H1 (cell line): Measurements from ENCODE around the gene ADTRP. TPM values are rescaled to one million over a fixed set of nuclear protein-coding genes. Genes with fewer than 3 reads are reported as not detected.

Experiments used
- CTCF ChIA-PET: fragments of 300-600 bp; sonication (Branson Sonifier 250); formaldehyde crosslinking; loops from one replicate; lab custom pipeline; 2021; ENCODE audit not compliant: partially characterized antibody; lab: Charles Lee
- POLR2A ChIA-PET: fragments of 300-600 bp; sonication (Branson Sonifier 250); formaldehyde crosslinking; loops from one replicate; lab custom pipeline; 2021; ENCODE audit warnings: inconsistent platforms; ENCODE audit not compliant: partially characterized antibody; lab: Charles Lee
- DNase-seq, 2 experiments: peaks; one replicate each; pipeline versions ENCODE4 v3.0.0 to v3.0.0-alpha.2; 2010 to 2022; ENCODE audit warnings: low spot score in 2 of 2, low read depth in 1 of 2, mixed read lengths in 1 of 2
- FAIRE-seq: peaks from 2 replicates; lab custom pipeline; 2011; peaks lifted over from hg19 to GRCh38; lab: Jason Lieb, UNC
- H2AFZ ChIP-seq: 2 replicates; pipeline ENCODE4 v1.8.1; 2012; ENCODE audit warnings: low read length, inconsistent platforms
- H2AK5ac ChIP-seq: 2 replicates; pipeline ENCODE4 v1.6.1; 2013; ENCODE audit warnings: low read depth, low read length
- H2BK120ac ChIP-seq: replicated peaks from 2 replicates; pipeline ENCODE3; 2013; ENCODE audit warnings: low read depth, low read length, inconsistent platforms
- H2BK12ac ChIP-seq: 2 replicates; pipeline ENCODE4 v1.6.1; 2013; ENCODE audit warnings: low read depth, low read length
- H2BK15ac ChIP-seq: 2 replicates; pipeline ENCODE4 v1.6.1; 2013; ENCODE audit warnings: low read length
- H2BK20ac ChIP-seq: 2 replicates; pipeline ENCODE4 v1.6.1; 2013; ENCODE audit warnings: low read length
- H2BK5ac ChIP-seq: 2 replicates; pipeline ENCODE4 v1.6.1; 2013; ENCODE audit warnings: low read depth, low read length
- H3K14ac ChIP-seq: 2 replicates; pipeline ENCODE4 v1.6.1; 2013; ENCODE audit warnings: inconsistent platforms; ENCODE audit not compliant: insufficient read length
- H3K18ac ChIP-seq: 2 replicates; pipeline ENCODE4 v1.6.1; 2013; ENCODE audit warnings: low read length; ENCODE audit errors: extremely low read depth
- H3K23ac ChIP-seq: 2 replicates; pipeline ENCODE4 v1.6.1; 2013; ENCODE audit warnings: inconsistent platforms; ENCODE audit not compliant: insufficient read length
- H3K23me2 ChIP-seq: 2 replicates; pipeline ENCODE4 v1.6.1; 2013; ENCODE audit warnings: low read depth, low read length
- H3K27ac ChIP-seq: 2 replicates; pipeline ENCODE4 v1.6.1; 2011; ENCODE audit warnings: low read depth, low read length, inconsistent platforms
- H3K27me3 ChIP-seq, 4 experiments: replicated peaks in 1 of 4; 1 replicate in 1 of 4; 2 replicates in 3 of 4; pipeline versions ENCODE4 v1.6.1 to v1.8.1; 2011 to 2013; ENCODE audit warnings: low read length in 3 of 4, mild to moderate bottlenecking in 3 of 4, inconsistent platforms in 2 of 4, mixed read lengths in 2 of 4, moderate library complexity in 1 of 4; ENCODE audit not compliant: control insufficient read depth in 3 of 4, insufficient read depth in 3 of 4; ENCODE audit errors: extremely low read depth in 1 of 4
- H3K36me3 ChIP-seq, 4 experiments: 2 replicates each; pipeline versions ENCODE4 v1.6.1 to v1.8.1; 2011 to 2013; ENCODE audit warnings: mild to moderate bottlenecking in 4 of 4, low read length in 3 of 4, moderate library complexity in 2 of 4, control low read depth in 1 of 4, inconsistent platforms in 1 of 4; ENCODE audit not compliant: insufficient read depth in 4 of 4, control insufficient read depth in 2 of 4
- H3K4ac ChIP-seq: replicated peaks from 2 replicates; pipeline ENCODE3; 2013; ENCODE audit warnings: low read length, low read depth, mixed read lengths, inconsistent platforms; ENCODE audit not compliant: insufficient read length
- H3K4me1 ChIP-seq, 4 experiments: replicated peaks in 1 of 4; 1 replicate in 1 of 4; 2 replicates in 3 of 4; pipeline versions ENCODE4 v1.6.1 to v1.8.1; 2011 to 2013; ENCODE audit warnings: low read length in 3 of 4, inconsistent platforms in 2 of 4, mixed read lengths in 1 of 4; ENCODE audit not compliant: insufficient read depth in 4 of 4, control insufficient read depth in 3 of 4
- H3K4me2 ChIP-seq, 2 experiments: 2 replicates each; pipeline versions ENCODE4 v1.6.1 to v1.8.1; 2011 to 2013; ENCODE audit warnings: low read depth in 2 of 2, low read length in 2 of 2, control low read depth in 1 of 2, inconsistent platforms in 1 of 2, mild to moderate bottlenecking in 1 of 2; ENCODE audit not compliant: insufficient read depth in 1 of 2
- H3K4me3 ChIP-seq, 4 experiments: fragments of 200-600, 300-600 bp in 1 of 4; sonication (generic), shearing (Covaris generic), sonication (Bioruptor Twin) in 1 of 4; 2 replicates each; pipeline versions ENCODE4 v1.5.1 to v1.8.1; 2011 to 2016; ENCODE audit warnings: low read length in 4 of 4, low read depth in 3 of 4, control low read depth in 2 of 4, inconsistent platforms in 2 of 4, mild to moderate bottlenecking in 2 of 4, mixed read lengths in 1 of 4, moderate library complexity in 1 of 4; ENCODE audit not compliant: insufficient read depth in 2 of 4; ENCODE audit errors: extremely low read depth in 1 of 4
- H3K56ac ChIP-seq: replicated peaks from 2 replicates; pipeline ENCODE3; 2013; ENCODE audit warnings: low read depth, mild to moderate bottlenecking, mixed read lengths, low read length, inconsistent platforms; ENCODE audit not compliant: insufficient read length
- H3K79me1 ChIP-seq: 2 replicates; pipeline ENCODE4 v1.6.1; 2013; ENCODE audit warnings: low read depth, low read length, control low read depth
- H3K79me2 ChIP-seq, 2 experiments: 2 replicates each; pipeline versions ENCODE4 v1.6.1 to v1.8.1; 2012 to 2013; ENCODE audit warnings: low read length in 2 of 2, mild to moderate bottlenecking in 2 of 2, inconsistent platforms in 1 of 2; ENCODE audit not compliant: insufficient read depth in 2 of 2, control insufficient read depth in 1 of 2
- H3K9ac ChIP-seq, 4 experiments: replicated peaks in 1 of 4; 1 replicate in 1 of 4; 2 replicates in 3 of 4; pipeline versions ENCODE4 v1.6.1 to v1.8.1; 2011 to 2013; ENCODE audit warnings: low read depth in 3 of 4, low read length in 3 of 4, control low read depth in 2 of 4, mild to moderate bottlenecking in 2 of 4, moderate library complexity in 2 of 4, inconsistent platforms in 1 of 4; ENCODE audit errors: extremely low read depth in 1 of 4
- H3K9me3 ChIP-seq, 2 experiments: 2 replicates each; pipeline versions ENCODE4 v1.6.1 to v1.8.1; 2012 to 2013; ENCODE audit warnings: mild to moderate bottlenecking in 2 of 2, moderate library complexity in 2 of 2, control low read depth in 1 of 2, inconsistent platforms in 1 of 2, low read depth in 1 of 2, low read length in 1 of 2, mixed read lengths in 1 of 2; ENCODE audit not compliant: insufficient read depth in 2 of 2
- H4K20me1 ChIP-seq, 2 experiments: replicated peaks in 1 of 2; 2 replicates each; pipeline versions ENCODE3 to v1.8.1; 2011 to 2013; ENCODE audit warnings: inconsistent platforms in 2 of 2, low read length in 2 of 2, mild to moderate bottlenecking in 1 of 2; ENCODE audit not compliant: insufficient read depth in 2 of 2, control insufficient read depth in 1 of 2
- H4K5ac ChIP-seq: 2 replicates; pipeline ENCODE4 v1.6.1; 2013; ENCODE audit warnings: low read length, low read depth, mixed read lengths, inconsistent platforms; ENCODE audit not compliant: insufficient read length
- H4K8ac ChIP-seq: 2 replicates; pipeline ENCODE4 v1.8.0; 2013; ENCODE audit warnings: mild to moderate bottlenecking, moderate library complexity, low read length, inconsistent platforms; ENCODE audit not compliant: insufficient read depth; ENCODE audit errors: extremely low read depth
- H4K91ac ChIP-seq: replicated peaks from 2 replicates; pipeline ENCODE3; 2013; ENCODE audit warnings: low read length, mixed read lengths, inconsistent platforms; ENCODE audit not compliant: insufficient read length
- ATF2 ChIP-seq: IDR thresholded peaks from 2 replicates; pipeline ENCODE4 v1.6.1; 2012; ENCODE audit warnings: low read length, inconsistent platforms
- BCL11A ChIP-seq, 2 experiments: IDR thresholded peaks; one replicate each; pipeline ENCODE4 v1.6.1; 2011; ENCODE audit warnings: low read depth in 2 of 2, low read length in 2 of 2, mild to moderate bottlenecking in 2 of 2
- CBX8 ChIP-seq: fragments of 300-800, 300-1000 bp; sonication (generic); IDR thresholded peaks from 2 replicates; pipeline ENCODE4 v1.7.1; 2016; ENCODE audit warnings: low read depth, low read length, borderline replicate concordance
- CHD2 ChIP-seq: IDR thresholded peaks from 2 replicates; pipeline ENCODE4 v1.6.1; 2012; ENCODE audit warnings: low read length, improper control_type of control experiment
- GABPA ChIP-seq: IDR thresholded peaks from 2 replicates; pipeline ENCODE4 v1.6.1; 2011; ENCODE audit warnings: mild to moderate bottlenecking, low read length, moderate library complexity, borderline replicate concordance; ENCODE audit not compliant: insufficient read depth
- POU5F1 ChIP-seq: IDR thresholded peaks from 2 replicates; pipeline ENCODE4 v1.6.1; 2011; ENCODE audit warnings: low read depth, mild to moderate bottlenecking, low read length, moderate library complexity
- RAD21 ChIP-seq, 2 experiments: IDR thresholded peaks in 1 of 2; conservative IDR thresholded peaks in 1 of 2; 2 replicates each; pipeline ENCODE4 v1.6.1; 2011; ENCODE audit warnings: low read depth in 2 of 2, low read length in 2 of 2, improper control_type of control experiment in 1 of 2, inconsistent platforms in 1 of 2, mild to moderate bottlenecking in 1 of 2, moderate library complexity in 1 of 2
- SP1 ChIP-seq: IDR thresholded peaks from 2 replicates; pipeline ENCODE4 v1.6.1; 2011; ENCODE audit warnings: low read depth, low read length
- TEAD4 ChIP-seq: IDR thresholded peaks from 2 replicates; pipeline ENCODE4 v1.6.1; 2012; ENCODE audit warnings: low read depth, low read length, inconsistent platforms, mixed read lengths
- YY1 ChIP-seq: IDR thresholded peaks from 2 replicates; pipeline ENCODE4 v1.6.1; 2011; ENCODE audit warnings: low read depth, mild to moderate bottlenecking, low read length
- WGBS, 2 experiments: shearing (Covaris generic) in 1 of 2; methylation state at CpG; one replicate each; pipeline versions ENCODE4 v1.1.6 to v1.1.7; 2013 to 2015; ENCODE audit warnings: low lambda C conversion rate in 2 of 2, mixed read lengths in 2 of 2, inconsistent platforms in 1 of 2, low coverage in 1 of 2, missing lambda C conversion rate in 1 of 2; ENCODE audit not compliant: insufficient replicate concordance in 2 of 2, insufficient coverage in 1 of 2, insufficient read length in 1 of 2; ENCODE audit errors: extremely low coverage in 1 of 2, missing lambda C conversion rate in 1 of 2; 5-methylcytosine and 5-hydroxymethylcytosine counted together
- polyA plus RNA-seq, 7 experiments: library from polyadenylated mRNA; depleted of rRNA in 3 of 7; stranded (reverse) in 5 of 7; unstranded in 2 of 7; fragments of >200 nt in 5 of 7; fragments of 200-250 nt in 2 of 7; gene quantifications; 1 replicate in 5 of 7; 2 replicates in 1 of 7; 4 replicates in 1 of 7; pipeline versions ENCODE4 v1.2.1 to v1.2.3, GENCODE V29; 2011 to 2013; ENCODE audit warnings: missing spikeins in 2 of 7, mixed read lengths in 2 of 7
- total RNA-seq: library from RNA; stranded (reverse); fragmentation: NEBNext Ultra II Directional; extraction: Animal tissue kit (Norgen Biotek cat#: 25700); gene quantifications from 2 replicates; pipeline ENCODE4 v1.2.1, GENCODE V29; 2021

The ADTRP gene
- total and polyA plus RNA-seq, 2 of the 8 experiments (the other 6 are each of a cell fraction or from before 2014, with no cell fraction given) = 0.08 to 0.45 TPM

GRCh38 chr6:11761744-11762620 lies 16.6 kb downstream of the ADTRP start:
- H3K4me1 ChIP-seq = peaks cover 0 to 6% (median 0%) of the 10 kb centered on the region in 4 experiments; a peak in 4 of 7 replicates
- H3K27me3 ChIP-seq = no peaks in the 10 kb centered on the region
- H2BK15ac ChIP-seq = no peak overlapping the region; the same call in 1 of the 2 replicates
- no peak overlapping the region for H3K23ac ChIP-seq
- H3K4me2 ChIP-seq = no peak overlapping the region
- DNase-seq (no peak), FAIRE-seq (no peak)
- no peak overlapping the region for H2BK20ac ChIP-seq
- H2BK120ac ChIP-seq = no peak overlapping the region
- H3K4me3 ChIP-seq = no peak overlapping the region
- H3K9me3 ChIP-seq = no peaks in the 10 kb centered on the region; a peak in 1 of 4 replicates
- no peak overlapping the region for H2AFZ ChIP-seq
- H2BK12ac ChIP-seq = no peak overlapping the region
- no peaks in the 10 kb centered on the region for H3K79me2 ChIP-seq
- H4K20me1 ChIP-seq = no peaks in the 10 kb centered on the region
- no peak overlapping the region for H3K27ac ChIP-seq
- H3K23me2 ChIP-seq = no peaks in the 10 kb centered on the region
- no peak overlapping the region for H4K8ac ChIP-seq
- H4K91ac ChIP-seq = no peak overlapping the region
- no peak overlapping the region for H3K9ac ChIP-seq
- no peaks in the 10 kb centered on the region for H3K79me1 ChIP-seq
- 92% methylated on average over 4 of the region's 4 CpGs; no CpG with 5 or more reads in 1 of the 2 experiments for WGBS, 2 experiments
- POLR2A ChIA-PET = interaction anchor here (1.5 kb wide), 1 partner anchor 11 kb away, joined by 4 read pairs; no protein-coding TSS in a partner anchor
- no peak overlapping the region for H2BK5ac ChIP-seq
- CTCF ChIA-PET = interaction anchor here (1.4 kb wide), 1 partner anchor 13 kb away, joined by 4 read pairs; no protein-coding TSS in a partner anchor
- H3K14ac ChIP-seq = no peak overlapping the region
- H3K56ac ChIP-seq = no peak overlapping the region
- no peak overlapping the region for H3K4ac ChIP-seq
- H2AK5ac ChIP-seq = no peak overlapping the region
- H3K18ac ChIP-seq = no peak overlapping the region
- H4K5ac ChIP-seq = no peak overlapping the region
- no peaks in the 10 kb centered on the region for H3K36me3 ChIP-seq
- no peak for TF ChIP-seq CBX8
- no peak for TF ChIP-seq TEAD4
- no peak for TF ChIP-seq POU5F1
- TF ChIP-seq YY1 = no peak
- TF ChIP-seq BCL11A (IDR thresholded peaks at IDR 0.05; ENCODE audit: low read depth in 2 of 2, low read length in 2 of 2) = no peak
- TF ChIP-seq CHD2 = no peak
- TF ChIP-seq ATF2 = no peak
- TF ChIP-seq RAD21 (IDR thresholded peaks at IDR 0.05 in 1 of 2, conservative IDR thresholded peaks at IDR 0.05 in 1 of 2; ENCODE audit: low read depth in 2 of 2, low read length in 2 of 2) = no peak
- no peak for TF ChIP-seq GABPA
- no peak for TF ChIP-seq SP1
